ENCODE data around the gene GCSAM.

- TF ChIP-seq CTCF (IDR thresholded peaks at IDR 0.05) (peak in 1 of 6 experiments; percentile 10), POLR2A (IDR thresholded peaks at IDR 0.05) (peak; percentile 65 to 86)
Measured at GRCh38 chr3:112086076-112086854, 46.8 kb downstream of the GCSAM start, which contains the start of gene C3orf52.
